Erythroblast (primary cell): Measurements from ENCODE around the gene XPR1.

Experiments
- GATA1 ChIP-seq: IDR thresholded peaks from 2 replicates; pipeline ENCODE4 v1.6.1; 2011; ENCODE audit warnings: low read depth, mild to moderate bottlenecking, control low read depth, low read length, moderate library complexity
- POLR2A ChIP-seq: IDR thresholded peaks from 2 replicates; pipeline ENCODE4 v1.6.1; 2011; ENCODE audit warnings: mild to moderate bottlenecking, low read length

- no peak for TF ChIP-seq POLR2A
- no peak for TF ChIP-seq GATA1
Measured at GRCh38 chr1:180923021-180923841, 291.4 kb downstream of the XPR1 start.
